GM12875 (cell line): ENCODE results near the gene SMAP2.

Experiments used
- H3K4me3 ChIP-seq: one replicate; pipeline ENCODE4 v1.5.1; 2011; ENCODE audit warnings: low read depth, low read length, control low read depth
- TF ChIP-seq, protein P1 (sequence below): IDR thresholded peaks from 2 replicates; pipeline ENCODE4 v1.5.1; 2011; ENCODE audit warnings: low read depth, mild to moderate bottlenecking, control low read depth, inconsistent platforms, low read length, moderate library complexity, borderline replicate concordance; ENCODE audit not compliant: insufficient read depth

SMAP2 gene

DNA sequence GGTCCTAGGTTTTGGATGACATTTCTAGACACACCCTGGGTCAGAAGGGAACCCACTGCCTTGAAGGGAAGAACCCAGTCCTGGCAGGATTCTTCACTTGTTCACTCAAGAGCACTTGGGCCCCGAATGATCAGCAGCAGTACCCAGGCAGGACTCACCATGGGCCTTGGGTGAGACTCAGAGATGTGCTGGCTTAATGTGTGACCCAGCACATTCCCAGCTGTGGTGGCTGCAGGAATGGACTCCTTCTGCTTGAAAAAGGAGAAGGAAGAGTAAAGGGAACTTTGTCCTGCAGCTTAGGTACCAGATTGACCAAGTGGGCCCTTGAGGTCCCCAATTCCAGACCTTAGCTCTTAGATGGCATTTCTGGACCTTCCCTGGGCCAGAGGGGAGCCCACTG lies 12.3 kb upstream of the SMAP2 start:
- H3K4me3 ChIP-seq = no peak overlapping the region
- TF ChIP-seq, protein P1, sequence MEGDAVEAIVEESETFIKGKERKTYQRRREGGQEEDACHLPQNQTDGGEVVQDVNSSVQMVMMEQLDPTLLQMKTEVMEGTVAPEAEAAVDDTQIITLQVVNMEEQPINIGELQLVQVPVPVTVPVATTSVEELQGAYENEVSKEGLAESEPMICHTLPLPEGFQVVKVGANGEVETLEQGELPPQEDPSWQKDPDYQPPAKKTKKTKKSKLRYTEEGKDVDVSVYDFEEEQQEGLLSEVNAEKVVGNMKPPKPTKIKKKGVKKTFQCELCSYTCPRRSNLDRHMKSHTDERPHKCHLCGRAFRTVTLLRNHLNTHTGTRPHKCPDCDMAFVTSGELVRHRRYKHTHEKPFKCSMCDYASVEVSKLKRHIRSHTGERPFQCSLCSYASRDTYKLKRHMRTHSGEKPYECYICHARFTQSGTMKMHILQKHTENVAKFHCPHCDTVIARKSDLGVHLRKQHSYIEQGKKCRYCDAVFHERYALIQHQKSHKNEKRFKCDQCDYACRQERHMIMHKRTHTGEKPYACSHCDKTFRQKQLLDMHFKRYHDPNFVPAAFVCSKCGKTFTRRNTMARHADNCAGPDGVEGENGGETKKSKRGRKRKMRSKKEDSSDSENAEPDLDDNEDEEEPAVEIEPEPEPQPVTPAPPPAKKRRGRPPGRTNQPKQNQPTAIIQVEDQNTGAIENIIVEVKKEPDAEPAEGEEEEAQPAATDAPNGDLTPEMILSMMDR = no peak

DNA sequence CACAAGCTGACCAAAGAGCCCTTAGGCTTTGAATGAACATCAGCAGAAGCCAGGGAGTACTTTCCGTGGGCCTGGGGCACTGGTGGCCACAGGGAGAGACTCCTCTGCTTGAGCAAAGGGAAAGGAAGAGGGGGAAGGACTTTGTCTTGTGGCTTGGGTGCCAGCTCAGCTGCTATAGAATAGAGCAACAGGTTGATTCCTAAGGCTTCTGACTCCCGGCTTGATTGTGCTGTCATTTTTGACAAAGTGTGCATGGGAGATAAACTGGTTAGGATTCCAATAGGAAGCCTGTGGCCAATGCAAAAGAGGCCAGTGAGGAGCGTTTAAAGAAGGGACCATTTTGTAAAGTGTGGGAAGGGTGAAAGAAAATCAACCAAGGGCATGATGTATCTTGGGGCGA lies 11.9 kb upstream of the SMAP2 start:
- TF ChIP-seq, protein P1 = no peak
- no peak overlapping the region for H3K4me3 ChIP-seq

DNA sequence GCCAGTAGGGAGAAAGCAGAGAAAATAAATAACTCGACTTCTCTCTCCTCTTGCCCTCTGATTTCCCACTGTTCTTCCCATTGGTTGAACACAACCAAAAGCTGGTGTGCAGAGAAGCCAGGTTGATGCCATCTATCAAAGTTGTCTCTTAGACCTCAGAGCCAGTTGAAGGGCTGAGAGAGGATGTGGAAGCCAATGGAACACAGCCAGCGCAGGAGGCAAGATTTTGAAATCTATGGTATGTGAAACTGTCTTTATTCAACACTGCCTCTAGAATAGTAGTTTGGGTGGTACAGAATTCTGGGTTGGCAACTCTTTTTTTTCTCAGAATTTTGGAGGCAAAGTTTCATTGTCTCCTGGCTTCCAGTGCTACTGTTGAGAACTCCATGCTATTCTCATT lies 11.3 kb upstream of the SMAP2 start:
- TF ChIP-seq, protein P1 = no peak
- no peak overlapping the region for H3K4me3 ChIP-seq

DNA sequence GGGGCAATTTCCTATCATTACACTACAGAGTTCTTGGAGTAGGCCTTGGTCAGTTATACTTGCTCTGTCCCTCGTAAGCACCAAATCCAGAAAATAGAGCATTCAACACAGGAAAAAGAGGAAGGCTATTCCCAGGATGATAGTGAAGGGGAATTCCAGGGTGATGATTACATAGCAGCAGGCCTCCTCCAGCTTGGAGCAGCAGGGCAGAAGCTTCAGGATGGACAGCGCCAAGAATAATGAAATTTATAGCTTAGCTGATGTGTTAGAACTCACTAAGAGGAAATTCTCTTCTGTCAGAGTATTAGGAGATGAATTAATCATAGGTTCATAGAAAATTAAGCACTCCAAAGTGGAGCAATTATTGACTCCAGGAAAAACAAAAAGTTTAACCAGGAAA lies 10.8 kb upstream of the SMAP2 start:
- H3K4me3 ChIP-seq = no peak overlapping the region
- TF ChIP-seq, protein P1 = no peak

DNA sequence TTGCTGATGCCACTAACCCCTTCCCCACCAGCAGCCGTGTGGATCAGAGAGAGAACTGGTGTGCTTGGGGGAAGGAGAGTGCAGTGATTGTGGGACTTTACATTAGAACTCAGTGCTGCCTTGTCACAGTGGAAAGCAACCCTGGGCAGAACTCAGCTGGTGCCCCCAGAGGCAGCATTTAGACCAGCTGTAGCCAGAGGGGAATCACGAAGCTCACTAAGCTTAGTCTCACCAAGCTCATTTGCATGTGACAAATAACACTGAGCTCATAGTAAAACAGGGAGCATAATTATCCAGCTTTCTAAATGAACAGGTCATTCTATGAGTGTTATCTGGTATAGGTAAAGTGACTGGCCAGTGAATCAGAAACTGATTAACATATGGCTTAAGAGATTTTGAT lies 9.8 kb upstream of the SMAP2 start:
- no peak overlapping the region for H3K4me3 ChIP-seq
- TF ChIP-seq, protein P1 = peak; percentile 37; the same call in 1 of the 2 replicates

DNA sequence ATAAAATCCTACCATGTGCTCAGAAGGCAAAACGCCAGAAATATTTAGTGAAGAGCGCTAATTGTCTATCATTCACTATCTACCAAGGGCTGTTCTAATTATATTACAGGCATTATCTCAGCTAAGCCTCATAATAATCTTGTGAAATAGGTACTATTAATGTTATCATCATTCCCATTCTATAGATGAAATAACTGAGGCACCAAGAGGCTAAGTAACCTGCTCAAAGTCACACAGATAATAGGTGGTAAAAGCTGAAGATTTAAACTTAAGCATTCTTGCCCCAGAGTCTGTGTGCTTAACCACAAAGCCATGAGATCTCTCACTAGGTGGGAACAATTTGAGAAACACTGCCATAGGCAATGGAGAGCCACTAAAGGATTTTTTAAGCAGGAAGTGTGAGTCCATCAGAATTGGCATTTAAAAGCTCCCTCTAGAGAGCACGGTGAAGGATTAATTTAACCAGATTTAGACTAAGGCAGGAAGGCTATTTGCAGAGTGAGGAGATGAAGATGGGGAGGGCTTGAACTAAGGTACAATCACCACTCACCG lies 1.7 kb upstream of the SMAP2 start:
- no peak overlapping the region for H3K4me3 ChIP-seq

More for the DNA sequence above, 1.7 kb upstream of the SMAP2 start:
- TF ChIP-seq, protein P1 = no peak
